H9 (cell line): Measurements from ENCODE around the gene ENO1. TPM values are rescaled to one million over a fixed set of nuclear protein-coding genes. Genes with fewer than 3 reads are reported as not detected.

Source experiments
- DNase-seq: peaks from one replicate; pipeline ENCODE4 v3.0.0-alpha.2; 2017
- H2AFZ ChIP-seq: one replicate; pipeline ENCODE4 v1.6.1; 2013; ENCODE audit warnings: mild to moderate bottlenecking, low read length, control low read depth, moderate library complexity
- H2AK5ac ChIP-seq: 2 replicates; pipeline ENCODE4 v1.6.1; 2013; ENCODE audit warnings: low read length, control low read depth, mixed read lengths; ENCODE audit not compliant: insufficient read length
- H2BK120ac ChIP-seq: one replicate; pipeline ENCODE4 v1.6.1; 2013; ENCODE audit warnings: low read depth, mild to moderate bottlenecking, low read length, control low read depth, inconsistent platforms; ENCODE audit not compliant: poor library complexity, severe bottlenecking
- H2BK12ac ChIP-seq: 2 replicates; pipeline ENCODE4 v1.6.1; 2013; ENCODE audit warnings: low read length, control low read depth, mixed read lengths, low read depth; ENCODE audit not compliant: insufficient read length
- H2BK15ac ChIP-seq: 2 replicates; pipeline ENCODE4 v1.6.1; 2013; ENCODE audit warnings: low read depth, low read length, control low read depth
- H2BK20ac ChIP-seq: one replicate; pipeline ENCODE4 v1.6.1; 2013; ENCODE audit warnings: low read depth, mild to moderate bottlenecking, low read length, control low read depth, inconsistent platforms; ENCODE audit not compliant: poor library complexity, severe bottlenecking
- H2BK5ac ChIP-seq: 2 replicates; pipeline ENCODE4 v1.6.1; 2013; ENCODE audit warnings: low read length, control low read depth, mixed read lengths; ENCODE audit not compliant: insufficient read length
- H3K14ac ChIP-seq: 2 replicates; pipeline ENCODE4 v1.6.1; 2013; ENCODE audit warnings: low read length, control low read depth; ENCODE audit not compliant: insufficient read depth
- H3K18ac ChIP-seq: 2 replicates; pipeline ENCODE4 v1.6.1; 2013; ENCODE audit warnings: low read depth, mild to moderate bottlenecking, mixed read lengths, low read length, control low read depth; ENCODE audit not compliant: insufficient read length
- H3K23ac ChIP-seq: 2 replicates; pipeline ENCODE4 v1.6.1; 2013; ENCODE audit warnings: low read length, control low read depth, mixed read lengths, low read depth; ENCODE audit not compliant: insufficient read length
- H3K23me2 ChIP-seq: 2 replicates; pipeline ENCODE4 v1.6.1; 2013; ENCODE audit warnings: low read depth, mild to moderate bottlenecking, mixed read lengths, low read length, control low read depth; ENCODE audit not compliant: insufficient read length, poor library complexity, severe bottlenecking
- H3K27ac ChIP-seq: 2 replicates; pipeline ENCODE4 v1.5.1; 2013; ENCODE audit warnings: low read length, control low read depth, mixed read lengths, low read depth; ENCODE audit not compliant: insufficient read length
- H3K27me3 ChIP-seq: 2 replicates; pipeline ENCODE4 v1.6.1; 2013; ENCODE audit warnings: low read length, control low read depth, inconsistent platforms; ENCODE audit not compliant: insufficient read depth
- H3K4ac ChIP-seq: 2 replicates; pipeline ENCODE4 v1.6.1; 2013; ENCODE audit warnings: low read depth, mild to moderate bottlenecking, control low read depth, inconsistent platforms, low read length, moderate library complexity
- H3K4me1 ChIP-seq: 2 replicates; pipeline ENCODE4 v1.6.1; 2013; ENCODE audit warnings: low read length, control low read depth, inconsistent platforms; ENCODE audit not compliant: insufficient read depth
- H3K4me2 ChIP-seq: 2 replicates; pipeline ENCODE4 v1.6.1; 2013; ENCODE audit warnings: low read length, control low read depth, mixed read lengths; ENCODE audit not compliant: insufficient read length, insufficient read depth
- H3K56ac ChIP-seq: 2 replicates; pipeline ENCODE4 v1.6.1; 2013; ENCODE audit warnings: low read depth, mild to moderate bottlenecking, mixed read lengths, low read length, control low read depth; ENCODE audit not compliant: insufficient read length
- H3K79me1 ChIP-seq: 2 replicates; pipeline ENCODE4 v1.6.1; 2013; ENCODE audit warnings: low read depth, mild to moderate bottlenecking, moderate library complexity, low read length, control low read depth, inconsistent platforms; ENCODE audit not compliant: insufficient read depth, poor library complexity, severe bottlenecking
- H3K79me2 ChIP-seq: 2 replicates; pipeline ENCODE4 v1.6.1; 2013; ENCODE audit warnings: low read length, control low read depth, inconsistent platforms; ENCODE audit not compliant: insufficient read depth
- H3K9ac ChIP-seq: 2 replicates; pipeline ENCODE4 v1.6.1; 2013; ENCODE audit warnings: low read length, control low read depth, mixed read lengths; ENCODE audit not compliant: insufficient read length; ENCODE audit errors: extremely low read depth
- H3K9me3 ChIP-seq: one replicate; pipeline ENCODE4 v1.6.1; 2013; ENCODE audit warnings: low read depth, low read length, inconsistent platforms; ENCODE audit not compliant: control insufficient read depth
- H3T11ph ChIP-seq: one replicate; pipeline ENCODE4 v1.6.1; 2013; ENCODE audit warnings: mild to moderate bottlenecking, low read length, control low read depth, inconsistent platforms
- H4K20me1 ChIP-seq: one replicate; pipeline ENCODE4 v1.6.1; 2013; ENCODE audit not compliant: control insufficient read depth, insufficient read length, insufficient read depth
- H4K5ac ChIP-seq: 2 replicates; pipeline ENCODE4 v1.6.1; 2013; ENCODE audit warnings: low read depth, mild to moderate bottlenecking, mixed read lengths, low read length, control low read depth; ENCODE audit not compliant: insufficient read length
- H4K8ac ChIP-seq: replicated peaks from 2 replicates; pipeline ENCODE4 v1.6.1; 2013; ENCODE audit warnings: low read length, control low read depth, mixed read lengths, low read depth; ENCODE audit not compliant: insufficient read length
- H4K91ac ChIP-seq: 2 replicates; pipeline ENCODE4 v1.6.1; 2013; ENCODE audit warnings: low read depth, mild to moderate bottlenecking, moderate library complexity, mixed read lengths, low read length, control low read depth; ENCODE audit not compliant: insufficient read length
- H3K27ac Mint-ChIP-seq, 3 experiments: 2 replicates in 2 of 3; 3 replicates in 1 of 3; pipeline ENCODE4 v1.8.0; 2020 to 2021; ENCODE audit warnings: mixed read lengths in 3 of 3, mild to moderate bottlenecking in 1 of 3, moderate library complexity in 1 of 3
- H3K27me3 Mint-ChIP-seq: 2 replicates; pipeline ENCODE4 v1.8.0; 2021; ENCODE audit warnings: low read depth, mild to moderate bottlenecking, moderate library complexity, mixed read lengths
- H3K36me3 Mint-ChIP-seq, 3 experiments: 2 replicates in 2 of 3; 3 replicates in 1 of 3; pipeline ENCODE4 v1.8.0; 2020 to 2021; ENCODE audit warnings: low read depth in 3 of 3, mixed read lengths in 3 of 3; ENCODE audit not compliant: insufficient read depth in 1 of 3
- H3K4me1 Mint-ChIP-seq, 2 experiments: 2 replicates each; pipeline ENCODE4 v1.8.0; 2020; ENCODE audit warnings: mixed read lengths in 2 of 2
- H3K4me3 Mint-ChIP-seq, 2 experiments: 2 replicates in 1 of 2; 3 replicates in 1 of 2; pipeline ENCODE4 v1.8.0; 2020 to 2021; ENCODE audit warnings: mild to moderate bottlenecking in 2 of 2, mixed read lengths in 2 of 2, moderate library complexity in 1 of 2
- H3K9me3 Mint-ChIP-seq, 2 experiments: 2 replicates in 1 of 2; 3 replicates in 1 of 2; pipeline ENCODE4 v1.8.0; 2020; ENCODE audit warnings: mild to moderate bottlenecking in 2 of 2, mixed read lengths in 2 of 2, moderate library complexity in 1 of 2
- WGBS: extraction: QIAGEN DNeasy Blood & Tissue Kit; methylation state at CpG from one replicate; pipeline ENCODE4 v1.1.7; 2013; ENCODE audit warnings: missing lambda C conversion rate, low lambda C conversion rate, mixed read lengths; ENCODE audit not compliant: insufficient read length; ENCODE audit errors: extremely low coverage; 5-methylcytosine and 5-hydroxymethylcytosine counted together
- total RNA-seq: library from RNA; stranded (reverse); gene quantifications from 2 replicates; pipeline ENCODE4 v1.2.1, GENCODE V29; 2021
- TF ChIP-seq, protein P1 (sequence below): fragments of 200-600 bp; sonication (generic); conservative IDR thresholded peaks from 3 replicates; pipeline ENCODE4 v1.8.0; 2021; ENCODE audit warnings: antibody characterized with exemption, mild to moderate bottlenecking

The ENO1 gene
- total RNA-seq, 1 experiment from 2014 or later: 1,781 TPM

DNA sequence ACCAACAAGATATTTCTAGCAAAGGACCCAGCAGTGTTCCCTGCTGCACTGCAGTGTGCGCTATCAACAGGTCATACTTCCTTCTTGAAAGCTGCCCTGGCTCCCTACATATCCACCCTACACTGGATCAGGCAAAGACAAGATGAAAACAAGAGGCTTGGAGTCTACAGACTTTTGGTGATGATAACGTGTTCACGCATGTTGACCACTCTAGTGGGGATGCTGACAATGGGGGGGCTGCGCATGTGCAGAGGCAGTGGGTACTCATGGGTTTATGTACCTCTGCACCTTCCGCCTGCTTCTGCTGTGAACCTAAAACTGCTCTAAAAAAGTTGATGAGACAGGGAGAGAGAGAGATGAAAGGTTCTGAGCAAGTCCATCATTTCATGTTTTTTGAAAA lies 5.5 kb downstream of the ENO1 start:
- no peaks in the 10 kb centered on the region for H3K23me2 ChIP-seq
- no peaks in the 10 kb centered on the region for H3K27me3 ChIP-seq
- Mint-ChIP-seq H3K9me3 (no peaks in the 10 kb centered on the region; a peak in 1 of 5 replicates), H3K36me3 (peaks cover 84 to 98% (median 85%) of the 10 kb centered on the region in 3 experiments), H3K27ac (peak overlapping the region; percentile 75 to 89 (median 88)), H3K4me1 (peaks cover 59 to 66% of the 10 kb centered on the region in 2 experiments), H3K4me3 (peak overlapping the region; percentile 39 to 45), H3K27me3 (no peaks in the 10 kb centered on the region)
- H3K9ac ChIP-seq: no peak overlapping the region
- H2AK5ac ChIP-seq: no peak overlapping the region
- H3K4ac ChIP-seq: no peak overlapping the region
- DNase-seq: no peak
- H2BK120ac ChIP-seq: no peak overlapping the region
- no peaks in the 10 kb centered on the region for H4K20me1 ChIP-seq
- H3K23ac ChIP-seq: no peak overlapping the region
- no peak overlapping the region for H4K5ac ChIP-seq
- peak overlapping the region; percentile 34 for H3K4me2 ChIP-seq
- peaks cover 29% of the 10 kb centered on the region for H3K79me2 ChIP-seq
- H3K9me3 ChIP-seq: no peaks in the 10 kb centered on the region
- peaks cover 11% of the 10 kb centered on the region for H3K79me1 ChIP-seq
- H2BK15ac ChIP-seq: no peak overlapping the region
- no peak overlapping the region for H2BK20ac ChIP-seq
- no peak overlapping the region for H3K56ac ChIP-seq
- H3T11ph ChIP-seq: no peak overlapping the region
- H2BK5ac ChIP-seq: peak overlapping the region; percentile 12
- no peak overlapping the region for H3K14ac ChIP-seq
- H3K27ac ChIP-seq: no peak overlapping the region
- no peak overlapping the region for H3K18ac ChIP-seq
- no peak overlapping the region for H4K91ac ChIP-seq
- H3K4me1 ChIP-seq: peaks cover 8% of the 10 kb centered on the region; the same call in 1 of the 2 replicates
- no CpG with 5 or more reads among the region's 5 CpGs for WGBS
- H2AFZ ChIP-seq: no peak overlapping the region
- TF ChIP-seq, protein P1, sequence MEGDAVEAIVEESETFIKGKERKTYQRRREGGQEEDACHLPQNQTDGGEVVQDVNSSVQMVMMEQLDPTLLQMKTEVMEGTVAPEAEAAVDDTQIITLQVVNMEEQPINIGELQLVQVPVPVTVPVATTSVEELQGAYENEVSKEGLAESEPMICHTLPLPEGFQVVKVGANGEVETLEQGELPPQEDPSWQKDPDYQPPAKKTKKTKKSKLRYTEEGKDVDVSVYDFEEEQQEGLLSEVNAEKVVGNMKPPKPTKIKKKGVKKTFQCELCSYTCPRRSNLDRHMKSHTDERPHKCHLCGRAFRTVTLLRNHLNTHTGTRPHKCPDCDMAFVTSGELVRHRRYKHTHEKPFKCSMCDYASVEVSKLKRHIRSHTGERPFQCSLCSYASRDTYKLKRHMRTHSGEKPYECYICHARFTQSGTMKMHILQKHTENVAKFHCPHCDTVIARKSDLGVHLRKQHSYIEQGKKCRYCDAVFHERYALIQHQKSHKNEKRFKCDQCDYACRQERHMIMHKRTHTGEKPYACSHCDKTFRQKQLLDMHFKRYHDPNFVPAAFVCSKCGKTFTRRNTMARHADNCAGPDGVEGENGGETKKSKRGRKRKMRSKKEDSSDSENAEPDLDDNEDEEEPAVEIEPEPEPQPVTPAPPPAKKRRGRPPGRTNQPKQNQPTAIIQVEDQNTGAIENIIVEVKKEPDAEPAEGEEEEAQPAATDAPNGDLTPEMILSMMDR: no peak
- H4K8ac ChIP-seq: no peak overlapping the region
- no peak overlapping the region for H2BK12ac ChIP-seq
